HL-60/S4 treated with phorbol 12-myristate 13-acetate at 8.2 ng/mL for 4 days and 3 days (cell line): ENCODE results near the gene SLC25A26.

Experiments
- in situ Hi-C: fragments of 300-500 bp; cut with MboI; formaldehyde crosslinking; loops from 2 replicates; pipeline ENCODE4 v1.15.0; 2022; ENCODE audit warnings: low sequenced_read_pairs

SLC25A26 gene

GRCh38 chr3:66392966-66393332 is 172.1 kb downstream of the SLC25A26 start:
- in situ Hi-C loops, result no loop called here

GRCh38 chr3:66393333-66394005 is 172.7 kb downstream of the SLC25A26 start:
- in situ Hi-C loops, result no loop called here

GRCh38 chr3:66394019-66394752 is 173.4 kb downstream of the SLC25A26 start:
- in situ Hi-C loops, result no loop called here

GRCh38 chr3:66394753-66395249 is 174.0 kb downstream of the SLC25A26 start:
- in situ Hi-C loops, result no loop called here

- in situ Hi-C loops, result no loop called here
Measured at GRCh38 chr3:66395635-66396034, 174.8 kb downstream of the SLC25A26 start.

GRCh38 chr3:66396161-66396760 is 175.5 kb downstream of the SLC25A26 start:
- in situ Hi-C loops, result no loop called here

- in situ Hi-C loops, result no loop called here
Measured at GRCh38 chr3:66396888-66397287, 176.1 kb downstream of the SLC25A26 start.

- in situ Hi-C loops, result no loop called here
Measured at GRCh38 chr3:66397745-66398144, 176.9 kb downstream of the SLC25A26 start.

GRCh38 chr3:66398228-66399025 is 177.6 kb downstream of the SLC25A26 start:
- in situ Hi-C loops, result no loop called here

GRCh38 chr3:66399529-66400232 is 178.9 kb downstream of the SLC25A26 start:
- in situ Hi-C loops, result no loop called here

- in situ Hi-C loops, result no loop called here
Measured at GRCh38 chr3:66400411-66401156, 179.8 kb downstream of the SLC25A26 start.

GRCh38 chr3:66401157-66401550 is 180.4 kb downstream of the SLC25A26 start:
- in situ Hi-C loops, result no loop called here

- in situ Hi-C loops, result no loop called here
Measured at GRCh38 chr3:66401675-66402491, 181.1 kb downstream of the SLC25A26 start.

- in situ Hi-C loops, result no loop called here
Measured at GRCh38 chr3:66402596-66403290, 181.9 kb downstream of the SLC25A26 start.

GRCh38 chr3:66403323-66403990 is 182.7 kb downstream of the SLC25A26 start:
- in situ Hi-C loops, result no loop called here

GRCh38 chr3:66404197-66404596 is 183.4 kb downstream of the SLC25A26 start:
- in situ Hi-C loops, result no loop called here

- in situ Hi-C loops, result no loop called here
Measured at GRCh38 chr3:66404903-66405700, 184.3 kb downstream of the SLC25A26 start.
